WERI-Rb-1 (cell line): ENCODE measurements around the gene PIGV.

ENCODE experiments used
- DNase-seq: peaks from one replicate; pipeline ENCODE4 v3.0.0-alpha.2; 2020
- H3K27ac ChIP-seq: fragments of 250-450 bp; sonication (Bioruptor Pico); 2 replicates; pipeline ENCODE4 v1.5.1; 2020; ENCODE audit warnings: mild to moderate bottlenecking, moderate library complexity
- H3K27me3 ChIP-seq: fragments of 250-450 bp; sonication (Bioruptor Pico); 2 replicates; pipeline ENCODE4 v1.5.1; 2021; ENCODE audit warnings: mild to moderate bottlenecking, low read depth, moderate library complexity; ENCODE audit not compliant: insufficient read depth, severe bottlenecking
- H3K36me3 ChIP-seq: fragments of 250-450 bp; sonication (Bioruptor Pico); 2 replicates; pipeline ENCODE4 v1.5.1; 2020; ENCODE audit warnings: mild to moderate bottlenecking, moderate library complexity
- H3K4me3 ChIP-seq: 2 replicates; pipeline ENCODE4 v1.5.1; 2011; ENCODE audit warnings: low read depth, mild to moderate bottlenecking, control low read depth, low read length
- H3K9me3 ChIP-seq: fragments of 250-450 bp; sonication (Bioruptor Pico); 2 replicates; pipeline ENCODE4 v1.5.1; 2021; ENCODE audit warnings: mild to moderate bottlenecking, moderate library complexity; ENCODE audit not compliant: severe bottlenecking
- TF ChIP-seq, protein P1 (sequence below): IDR thresholded peaks from 2 replicates; pipeline ENCODE4 v1.5.1; 2011; ENCODE audit warnings: low read depth, mild to moderate bottlenecking, control low read depth, inconsistent platforms, low read length

PIGV gene

GRCh38 chr1:26744075-26744959 is 43.4 kb upstream of the PIGV start:
- TF ChIP-seq, protein P1, sequence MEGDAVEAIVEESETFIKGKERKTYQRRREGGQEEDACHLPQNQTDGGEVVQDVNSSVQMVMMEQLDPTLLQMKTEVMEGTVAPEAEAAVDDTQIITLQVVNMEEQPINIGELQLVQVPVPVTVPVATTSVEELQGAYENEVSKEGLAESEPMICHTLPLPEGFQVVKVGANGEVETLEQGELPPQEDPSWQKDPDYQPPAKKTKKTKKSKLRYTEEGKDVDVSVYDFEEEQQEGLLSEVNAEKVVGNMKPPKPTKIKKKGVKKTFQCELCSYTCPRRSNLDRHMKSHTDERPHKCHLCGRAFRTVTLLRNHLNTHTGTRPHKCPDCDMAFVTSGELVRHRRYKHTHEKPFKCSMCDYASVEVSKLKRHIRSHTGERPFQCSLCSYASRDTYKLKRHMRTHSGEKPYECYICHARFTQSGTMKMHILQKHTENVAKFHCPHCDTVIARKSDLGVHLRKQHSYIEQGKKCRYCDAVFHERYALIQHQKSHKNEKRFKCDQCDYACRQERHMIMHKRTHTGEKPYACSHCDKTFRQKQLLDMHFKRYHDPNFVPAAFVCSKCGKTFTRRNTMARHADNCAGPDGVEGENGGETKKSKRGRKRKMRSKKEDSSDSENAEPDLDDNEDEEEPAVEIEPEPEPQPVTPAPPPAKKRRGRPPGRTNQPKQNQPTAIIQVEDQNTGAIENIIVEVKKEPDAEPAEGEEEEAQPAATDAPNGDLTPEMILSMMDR: no peak
- Histone ChIP-seq H3K27ac (no peak overlapping the region), H3K27me3 (no peaks in the 10 kb centered on the region), H3K4me3 (no peak overlapping the region), H3K9me3 (no peaks in the 10 kb centered on the region), H3K36me3 (peaks cover 91% of the 10 kb centered on the region)
- DNase-seq: peak; percentile 47

DNA sequence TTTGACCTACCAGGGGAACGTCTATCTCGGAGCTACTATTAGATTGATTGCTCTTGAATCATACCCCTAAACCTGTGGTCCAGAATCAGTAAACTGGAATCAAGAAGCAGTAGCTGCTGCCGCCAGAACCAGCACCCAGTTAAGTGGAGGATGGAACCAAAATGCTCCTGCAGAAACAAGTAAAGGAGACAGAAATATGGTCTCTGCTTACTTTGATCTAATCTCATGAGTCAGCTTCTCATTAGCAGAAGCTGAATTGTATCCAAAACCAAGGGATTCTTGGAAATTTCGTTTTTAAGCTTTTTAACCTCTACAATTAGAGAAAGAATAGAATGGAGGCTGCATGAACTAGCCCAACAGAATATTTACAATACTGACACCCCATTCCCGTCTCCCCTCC is 42.6 kb upstream of the PIGV start:
- TF ChIP-seq, protein P1: no peak
- Histone ChIP-seq H3K36me3 (peaks cover 95% of the 10 kb centered on the region), H3K9me3 (no peaks in the 10 kb centered on the region), H3K27me3 (no peaks in the 10 kb centered on the region), H3K4me3 (no peak overlapping the region), H3K27ac (no peak overlapping the region)
- DNase-seq: no peak

GRCh38 chr1:26747048-26747447 is 40.7 kb upstream of the PIGV start:
- no peak for DNase-seq
- Histone ChIP-seq H3K36me3 (peaks cover 95% of the 10 kb centered on the region), H3K4me3 (no peak overlapping the region), H3K9me3 (no peaks in the 10 kb centered on the region), H3K27ac (no peak overlapping the region), H3K27me3 (no peaks in the 10 kb centered on the region)
- TF ChIP-seq, protein P1: no peak

- H3K36me3 ChIP-seq: peaks cover 95% of the 10 kb centered on the region
- H3K9me3 ChIP-seq: no peaks in the 10 kb centered on the region
- H3K4me3 ChIP-seq: no peak overlapping the region
- DNase-seq: no peak
- no peak overlapping the region for H3K27ac ChIP-seq
- H3K27me3 ChIP-seq: no peaks in the 10 kb centered on the region
- TF ChIP-seq, protein P1: no peak
These were observed 39.4 kb upstream of the PIGV start for GRCh38 chr1:26748351-26748750.

DNA sequence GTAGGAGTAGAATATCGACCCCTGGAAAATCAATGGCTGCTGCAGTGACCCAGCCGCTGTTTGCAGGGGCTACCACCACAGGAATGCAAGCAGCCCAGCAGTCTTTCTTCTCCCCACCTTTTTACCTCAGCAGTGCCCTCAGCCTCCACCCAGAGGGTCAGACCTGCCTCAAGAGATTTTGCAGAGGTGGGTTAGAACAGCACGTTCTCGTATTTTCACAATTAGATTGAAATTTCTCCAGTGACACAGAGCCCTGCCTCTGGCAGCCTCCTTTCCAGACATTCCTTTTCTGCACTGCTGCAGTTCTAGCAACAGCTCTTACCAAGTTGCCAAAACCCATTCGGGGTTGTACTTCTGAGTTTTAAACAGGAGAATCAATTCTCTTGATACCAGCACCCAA is 38.3 kb upstream of the PIGV start:
- no peak overlapping the region for H3K27ac ChIP-seq
- peaks cover 95% of the 10 kb centered on the region for H3K36me3 ChIP-seq
- DNase-seq: no peak
- H3K4me3 ChIP-seq: no peak overlapping the region
- H3K9me3 ChIP-seq: no peaks in the 10 kb centered on the region
- no peaks in the 10 kb centered on the region for H3K27me3 ChIP-seq
- TF ChIP-seq, protein P1: no peak

- TF ChIP-seq, protein P1: no peak
- Histone ChIP-seq H3K4me3 (no peak overlapping the region), H3K27ac (no peak overlapping the region), H3K27me3 (no peaks in the 10 kb centered on the region), H3K9me3 (no peaks in the 10 kb centered on the region), H3K36me3 (peaks cover 94% of the 10 kb centered on the region)
- DNase-seq: no peak
These were observed 37.3 kb upstream of the PIGV start for GRCh38 chr1:26750428-26750827.
